Cardiac septum (tissue), 1 donor: Measurements from ENCODE around the gene RABGEF1. TPM values are rescaled to one million over a fixed set of nuclear protein-coding genes. Genes with fewer than 3 reads are reported as not detected.
"Not testable (repeated sequence)": the region's sequence is repeated elsewhere in the genome, so short reads cannot be mapped to it uniquely, and the experiment has no call there.

ENCODE experiments used
- DNase-seq: peaks from one replicate; pipeline ENCODE4 v3.0.0-alpha.2; 2020; ENCODE audit warnings: low spot score
- intact Hi-C: fragments of 100-400 bp; cut with DNase I; formaldehyde crosslinking; loops from one replicate; pipeline ENCODE4 v1.14.0; 2022
- total RNA-seq: library from RNA; stranded (reverse); fragmentation: NEBNext Ultra II Directional; extraction: Animal tissue kit (Norgen Biotek cat#: 25700); gene quantifications from one replicate; pipeline ENCODE4 v1.2.1, GENCODE V29; 2021
- donor health status: DM: no; HTN: no; CAD: no.

The RABGEF1 gene
- total RNA-seq, 1 donor from 2014 or later = 19.1 TPM

DNA sequence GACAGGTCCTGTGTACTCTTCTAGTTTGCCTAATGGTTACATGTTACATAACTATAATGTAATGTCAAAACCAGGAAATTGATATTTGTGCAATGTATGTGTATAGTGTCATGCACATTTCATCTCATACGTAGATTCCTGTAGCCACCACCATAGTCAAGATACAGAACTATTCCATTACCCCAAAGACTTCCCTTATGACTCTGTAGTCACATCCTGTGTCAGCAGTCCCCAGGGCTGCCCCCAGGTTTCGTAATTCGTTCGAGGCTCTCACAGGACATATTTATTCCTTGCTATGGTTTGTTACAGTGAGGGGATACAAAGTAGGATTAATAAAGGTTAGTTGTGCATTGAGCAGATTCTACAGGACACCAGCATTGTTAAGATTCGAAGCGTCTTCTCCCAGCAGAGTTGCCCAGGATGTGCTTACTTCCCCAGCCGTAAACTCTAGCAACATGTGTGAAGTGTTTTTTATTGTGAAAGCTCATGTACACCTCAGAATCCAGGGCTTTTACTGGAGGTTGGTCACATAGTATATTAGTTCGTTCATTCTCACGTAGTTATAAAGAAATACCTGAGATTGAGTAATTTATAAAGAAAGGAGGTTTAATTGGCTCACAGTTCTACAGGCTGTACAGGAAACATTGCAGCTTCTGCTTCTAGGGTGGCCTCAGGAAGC is 18.6 kb downstream of the RABGEF1 start:
- intact Hi-C loops = no loop called here
- no peak for DNase-seq

DNA sequence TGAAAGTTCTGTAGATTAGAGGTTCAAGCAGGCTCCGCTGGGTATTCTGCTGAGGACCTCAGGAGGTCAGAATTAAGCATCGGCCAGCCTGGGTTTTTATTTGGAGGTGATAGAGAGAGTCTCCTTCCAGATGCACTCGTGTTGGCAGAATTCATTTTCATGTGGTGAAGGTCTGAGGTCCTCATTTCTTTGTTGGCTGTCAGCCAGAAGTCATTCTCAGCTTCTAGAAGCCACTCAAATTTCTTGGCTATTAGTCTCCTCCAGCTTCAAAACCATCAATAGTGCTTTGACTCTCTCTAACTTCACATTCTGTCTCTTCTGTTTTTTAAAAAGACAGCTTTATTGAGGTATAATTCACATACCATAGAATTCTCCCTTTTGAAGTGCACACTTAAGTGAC is 22.6 kb downstream of the RABGEF1 start:
- DNase-seq, intact Hi-C loops: not testable (repeated sequence)

DNA sequence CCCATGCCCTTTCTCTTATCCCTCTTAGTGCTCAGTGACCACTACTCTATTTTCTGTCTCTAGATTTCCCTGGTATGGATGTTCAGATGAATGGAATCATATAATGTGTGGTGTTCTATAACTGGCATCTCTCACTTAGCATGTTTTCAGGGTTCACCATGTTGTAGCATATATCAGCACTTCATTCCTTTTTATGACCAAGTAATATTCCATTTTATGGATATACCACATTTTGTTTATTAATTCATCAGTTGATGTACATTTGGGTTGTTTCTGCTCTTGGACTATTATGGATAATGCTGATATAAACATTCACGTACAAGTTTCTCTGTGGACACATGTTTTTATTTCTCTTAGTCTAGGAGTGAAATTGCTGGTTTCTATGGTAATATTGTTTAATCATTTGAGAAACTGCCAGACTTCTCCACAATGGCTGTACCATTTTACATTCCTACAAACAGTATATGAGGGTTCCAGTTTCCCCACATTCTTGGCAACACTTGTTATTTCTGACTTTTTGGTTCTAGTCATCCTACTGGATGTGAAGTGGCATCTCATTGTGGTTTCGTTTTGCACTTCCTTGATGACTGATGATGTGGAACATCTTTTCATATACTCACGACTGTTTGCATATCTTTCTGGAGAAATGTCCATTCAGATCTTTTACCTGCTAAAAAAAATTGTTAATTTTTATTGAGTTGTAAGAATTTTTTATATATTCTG is 23.3 kb downstream of the RABGEF1 start:
- intact Hi-C loops, DNase-seq: not testable (repeated sequence)

DNA sequence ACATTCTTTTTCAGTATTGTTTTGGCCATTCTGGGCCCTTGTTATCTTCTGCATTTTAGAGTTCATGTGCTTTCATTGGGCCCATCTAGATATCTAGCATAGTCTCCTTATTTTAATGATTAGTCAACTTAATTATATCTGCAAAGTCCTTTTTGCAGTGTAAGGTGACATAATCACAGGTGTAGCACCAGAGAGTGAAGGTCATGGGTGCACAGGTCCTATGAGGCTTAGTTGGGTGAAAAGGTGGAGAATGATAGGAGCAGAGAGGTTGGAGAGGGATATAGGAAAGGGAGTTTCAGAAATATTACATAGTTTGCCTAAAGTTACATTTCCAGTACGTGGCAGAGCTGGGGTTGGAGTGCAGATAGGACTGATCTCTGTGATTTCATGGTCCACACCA is 24.4 kb downstream of the RABGEF1 start:
- intact Hi-C loops, DNase-seq: not testable (repeated sequence)

DNA sequence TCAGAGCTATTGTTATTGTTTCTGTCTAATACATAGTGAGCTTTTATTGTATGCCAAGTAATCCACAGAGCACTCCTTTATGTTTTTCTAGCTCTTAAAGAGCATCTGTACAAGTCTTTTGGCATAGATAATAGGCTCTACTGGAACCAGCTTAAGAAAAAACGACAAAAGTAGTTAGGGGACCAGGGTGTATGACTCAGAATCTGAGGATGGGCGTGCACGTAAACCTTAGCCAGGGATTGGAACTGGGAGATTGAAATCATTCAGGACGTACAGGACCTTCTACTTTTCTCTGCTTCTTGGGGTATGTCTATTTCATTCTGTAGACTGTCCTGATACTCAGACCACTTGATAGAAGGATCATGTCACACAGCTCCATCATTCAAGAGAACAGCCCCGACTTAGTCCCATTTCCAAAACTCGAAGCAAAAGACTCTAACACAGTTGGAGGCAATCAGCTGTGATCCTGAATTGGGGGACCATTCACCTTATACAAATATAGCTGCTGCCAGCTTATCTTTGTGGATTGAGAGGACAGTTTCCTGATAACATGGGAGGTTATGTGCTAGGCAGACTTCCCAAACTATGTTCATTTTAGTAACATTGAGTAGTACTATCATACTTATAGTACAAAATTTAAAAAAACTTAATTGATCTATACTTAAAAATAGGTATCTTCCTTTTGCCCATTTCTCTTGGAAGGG is 24.9 kb downstream of the RABGEF1 start:
- intact Hi-C loops, DNase-seq: not testable (repeated sequence)

DNA sequence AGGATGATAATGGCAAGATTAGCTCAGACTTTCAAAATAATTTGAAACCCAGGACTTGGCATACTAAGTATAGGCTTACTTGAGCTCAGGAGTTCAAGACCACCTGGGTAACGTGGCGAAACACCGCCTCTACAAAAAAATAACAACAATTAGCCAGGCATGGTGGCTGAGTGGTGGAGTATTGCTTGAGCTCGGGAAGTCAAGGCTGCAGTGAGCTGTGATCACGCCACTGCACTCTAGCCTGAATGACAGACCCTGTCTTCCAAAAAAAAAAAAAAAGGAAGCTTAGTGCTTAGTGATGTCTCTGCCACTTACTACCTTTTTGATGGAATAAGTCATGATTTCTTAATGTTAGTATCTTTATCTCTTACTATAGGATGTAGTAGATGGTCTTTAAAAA is 25.5 kb downstream of the RABGEF1 start:
- intact Hi-C loops = no loop called here
- no peak for DNase-seq

DNA sequence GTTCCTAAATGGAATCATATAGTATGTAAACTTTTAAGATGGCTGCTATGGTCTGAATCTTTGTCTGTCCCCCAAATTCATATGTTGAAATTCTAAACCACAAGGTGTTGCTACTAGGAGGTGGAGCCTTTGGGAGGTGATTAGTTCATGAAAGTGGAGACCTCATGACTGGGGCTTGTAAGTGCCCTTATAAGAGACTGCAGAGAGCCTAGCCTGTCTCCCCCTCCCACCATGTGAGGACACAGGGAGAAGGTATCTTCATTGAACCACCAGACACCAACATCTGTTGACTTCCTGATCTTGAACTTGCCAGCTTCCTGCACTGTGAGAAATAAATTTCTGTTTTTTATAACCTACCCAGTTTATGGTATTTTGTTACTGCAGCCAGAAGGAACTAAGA is 27.0 kb downstream of the RABGEF1 start:
- DNase-seq, intact Hi-C loops: not testable (repeated sequence)

DNA sequence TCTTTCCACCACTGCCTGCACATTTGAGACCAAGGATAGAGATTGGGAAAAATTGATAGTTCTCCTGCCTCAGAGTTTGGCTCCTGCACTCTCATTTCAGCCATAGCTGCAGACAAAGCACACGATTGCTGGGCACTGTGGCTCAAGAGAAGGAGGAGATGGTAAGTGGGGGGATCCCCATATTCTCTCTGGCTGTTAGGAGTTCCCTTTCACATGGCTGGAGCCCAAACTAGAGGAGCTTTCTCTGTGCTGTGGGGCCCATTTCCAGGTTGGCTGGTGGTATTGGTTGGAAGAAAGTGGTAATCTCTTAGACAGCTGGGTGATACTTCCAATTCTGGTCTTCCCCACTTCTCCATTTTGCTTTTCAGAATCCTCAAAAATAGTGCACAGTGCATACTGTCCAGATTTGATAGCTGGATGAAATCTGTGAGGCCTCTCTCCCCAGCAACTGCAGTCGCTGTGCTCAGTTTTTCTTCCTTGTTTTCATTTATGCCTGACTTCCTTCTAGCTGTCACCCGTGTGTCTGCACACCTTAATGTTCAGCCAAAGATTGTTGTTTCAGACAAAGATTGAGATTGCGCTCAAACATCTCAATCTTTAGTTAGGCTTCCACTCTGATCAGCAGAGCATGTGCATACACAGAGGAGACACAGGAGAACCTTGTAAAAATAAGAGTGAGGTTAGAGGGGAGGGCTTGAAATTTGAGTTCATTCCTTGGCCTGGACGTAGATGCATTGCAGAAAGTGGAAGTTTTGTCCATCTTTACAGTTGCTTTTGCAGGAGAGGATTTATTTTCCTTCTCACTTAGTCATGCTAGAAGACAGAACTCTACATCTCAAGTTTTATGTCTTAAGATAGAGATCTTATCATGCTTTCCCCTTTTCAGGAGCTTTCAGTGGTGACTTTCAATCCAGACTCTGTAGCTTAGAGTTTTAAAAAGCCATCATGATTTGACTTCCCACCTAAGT is 28.6 kb downstream of the RABGEF1 start:
- no peak for DNase-seq
- intact Hi-C loops = no loop called here

DNA sequence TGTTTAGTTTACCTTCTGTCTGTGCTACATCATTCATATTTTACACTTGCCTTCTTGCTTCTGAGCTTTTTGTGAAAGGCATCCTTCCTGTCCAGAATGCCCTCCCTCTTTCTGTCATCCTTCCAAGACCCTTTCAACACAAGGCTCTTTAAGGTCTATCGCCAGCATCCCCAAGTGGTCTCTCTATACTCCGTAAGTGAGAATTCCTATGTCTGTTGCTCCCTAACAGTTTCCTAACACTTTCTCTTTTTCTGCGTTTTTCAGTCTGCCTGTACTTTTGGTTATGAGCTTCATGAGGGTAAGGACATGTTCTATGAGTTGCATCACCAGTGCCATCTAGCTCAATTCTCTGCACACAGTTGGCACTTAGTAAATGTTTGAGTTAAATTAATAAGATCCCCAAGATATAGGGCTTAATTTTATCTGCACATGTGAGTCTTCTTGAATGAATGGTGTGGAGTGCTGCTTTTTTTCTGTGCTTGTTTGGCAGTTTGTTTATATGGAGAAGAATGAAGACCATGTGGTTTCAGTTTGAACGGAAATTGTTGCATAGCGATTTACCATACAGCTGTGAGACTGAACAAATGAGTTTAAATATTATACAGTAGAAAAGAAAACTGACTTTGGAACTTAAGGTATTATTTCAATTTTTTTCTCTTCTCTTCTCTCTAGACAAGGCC is 29.4 kb downstream of the RABGEF1 start:
- intact Hi-C loops = no loop called here
- DNase-seq = no peak

DNA sequence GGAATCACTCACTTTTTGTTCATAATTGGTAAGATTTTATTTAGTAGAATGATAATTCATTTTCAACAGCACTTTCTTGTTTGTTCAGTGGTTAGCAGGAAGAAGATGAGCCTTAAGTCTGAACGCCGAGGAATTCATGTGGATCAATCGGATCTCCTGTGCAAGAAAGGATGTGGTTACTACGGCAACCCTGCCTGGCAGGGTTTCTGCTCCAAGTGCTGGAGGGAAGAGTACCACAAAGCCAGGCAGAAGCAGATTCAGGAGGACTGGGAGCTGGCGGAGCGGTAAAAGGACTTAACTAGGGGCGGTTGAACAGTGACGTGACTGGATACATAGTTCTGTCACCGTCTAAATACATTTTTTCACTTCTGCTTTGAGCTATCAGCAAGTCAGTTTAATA is 31.3 kb downstream of the RABGEF1 start:
- no peak for DNase-seq
- intact Hi-C loops = no loop called here

DNA sequence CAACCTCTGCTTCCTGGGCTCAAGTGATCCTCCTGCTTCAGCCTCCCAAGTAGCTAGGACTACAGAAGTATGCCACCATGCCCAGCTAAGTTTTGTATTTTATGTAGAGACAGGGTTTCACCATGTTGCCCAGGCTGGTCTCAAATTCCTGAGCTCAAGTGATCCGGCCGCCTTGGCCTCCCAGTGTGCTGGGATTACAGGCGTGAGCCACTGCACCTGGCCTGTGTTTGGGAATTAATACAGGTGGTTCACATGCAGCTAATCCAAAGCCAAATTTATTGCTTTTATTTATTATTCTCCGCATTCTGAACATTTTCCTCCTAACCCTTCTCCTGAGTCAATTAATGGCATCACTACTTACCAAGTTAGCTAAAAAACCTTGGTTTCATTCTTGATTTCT is 33.2 kb downstream of the RABGEF1 start:
- intact Hi-C loops, DNase-seq: not testable (repeated sequence)

DNA sequence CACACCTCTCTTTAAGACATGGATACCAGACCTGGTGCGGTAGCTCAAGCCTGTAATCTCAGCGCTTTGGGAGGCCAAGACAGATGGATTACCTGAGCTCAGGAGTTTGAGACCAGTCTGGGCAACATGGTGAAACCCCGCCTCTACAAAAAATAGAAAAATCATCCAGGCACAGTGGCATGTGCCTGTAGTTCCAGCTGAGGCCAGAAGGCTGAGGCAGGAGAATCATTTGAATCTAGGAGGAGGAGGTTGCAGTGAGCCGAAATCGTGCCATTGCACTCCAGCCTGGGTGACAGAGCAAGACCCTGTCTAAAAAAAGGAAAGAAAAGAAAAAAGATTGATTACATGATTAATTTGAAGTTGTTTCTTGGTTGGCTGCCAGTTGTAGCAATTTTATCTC is 35.9 kb downstream of the RABGEF1 start:
- DNase-seq, intact Hi-C loops: not testable (repeated sequence)

DNA sequence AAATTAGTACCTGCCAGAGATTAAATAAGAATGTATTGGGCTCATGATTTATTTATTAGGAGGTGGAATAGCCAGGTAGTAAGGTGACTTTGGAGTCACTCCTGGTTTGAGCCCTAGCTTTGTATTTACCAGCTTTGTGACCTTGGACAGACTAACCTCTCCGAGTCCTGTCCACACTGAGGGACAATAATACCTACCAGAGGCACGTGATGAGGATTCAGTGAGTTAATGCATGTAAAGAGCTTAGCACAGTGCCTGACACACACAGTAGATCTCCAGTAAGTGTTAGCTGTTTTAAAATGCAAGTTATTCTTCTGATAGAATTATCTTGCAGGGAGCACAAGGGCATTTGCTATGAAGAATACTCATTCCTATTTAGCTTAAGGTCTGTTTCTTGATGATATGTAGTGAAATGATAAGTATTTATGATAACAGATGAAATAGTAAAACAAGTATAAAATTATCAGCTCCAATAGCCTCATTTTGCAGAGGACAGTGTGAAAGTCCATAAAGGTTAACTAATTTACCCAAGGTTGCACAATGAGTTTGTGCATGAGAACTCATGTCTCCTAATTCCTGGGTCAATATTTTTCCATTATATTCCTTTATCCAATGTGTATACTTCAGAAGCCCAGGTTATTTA is 36.4 kb downstream of the RABGEF1 start:
- DNase-seq = no peak
- intact Hi-C loops = no loop called here

DNA sequence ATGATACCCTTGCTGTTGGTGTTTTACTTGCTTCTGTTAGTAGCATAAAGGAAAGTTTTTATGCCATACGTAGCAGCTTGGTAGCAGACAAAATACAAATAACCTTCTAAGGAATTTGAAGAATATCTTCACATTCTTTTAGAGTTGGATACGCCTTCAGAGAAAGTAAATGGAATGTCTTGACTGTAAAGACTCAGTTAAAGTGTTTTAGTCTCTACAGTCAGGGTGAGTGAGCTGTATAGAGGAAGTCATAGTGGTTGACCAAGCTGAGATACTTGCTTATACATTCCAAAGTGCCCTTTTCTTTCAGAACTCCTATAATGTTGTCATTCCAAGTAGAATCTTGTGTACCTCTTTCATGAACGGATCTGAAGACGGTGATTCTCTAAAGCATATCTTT is 37.7 kb downstream of the RABGEF1 start:
- intact Hi-C loops = no loop called here
- no peak for DNase-seq

DNA sequence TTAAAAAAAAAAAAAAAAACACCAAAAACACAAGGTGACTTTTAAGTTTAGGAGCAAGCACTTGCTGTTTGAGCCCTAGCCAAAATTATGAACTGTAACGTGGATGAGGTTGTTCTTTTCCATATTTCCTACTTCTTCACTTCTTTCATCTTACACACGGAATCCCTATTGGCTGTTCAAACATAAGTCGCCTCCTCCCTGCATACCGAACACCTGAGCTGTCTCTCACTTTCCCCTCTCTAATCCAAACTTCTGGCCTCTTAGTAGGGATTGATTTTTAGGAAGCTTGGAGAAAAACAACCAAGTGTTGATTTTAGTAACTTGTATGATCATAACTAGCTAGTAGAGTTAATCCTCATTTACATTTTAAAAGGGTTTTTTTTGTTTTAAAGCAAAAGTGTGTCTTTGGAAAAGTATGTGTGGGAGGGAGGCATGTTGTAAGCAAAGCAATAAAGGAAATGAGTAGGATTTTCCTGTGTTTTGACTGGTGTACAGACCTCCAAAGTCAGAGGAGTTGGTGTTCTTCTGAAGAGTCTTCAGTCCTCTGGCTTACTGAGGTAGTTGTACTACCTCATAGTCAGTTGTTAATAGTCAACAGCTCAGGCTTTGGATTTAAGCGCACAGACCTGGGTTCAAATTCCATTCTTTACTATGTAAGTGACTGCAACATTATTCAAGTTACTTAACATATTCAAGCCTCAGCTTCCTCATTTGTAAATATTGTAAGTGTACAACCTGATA is 39.3 kb downstream of the RABGEF1 start:
- no peak for DNase-seq
- intact Hi-C loops = no loop called here

DNA sequence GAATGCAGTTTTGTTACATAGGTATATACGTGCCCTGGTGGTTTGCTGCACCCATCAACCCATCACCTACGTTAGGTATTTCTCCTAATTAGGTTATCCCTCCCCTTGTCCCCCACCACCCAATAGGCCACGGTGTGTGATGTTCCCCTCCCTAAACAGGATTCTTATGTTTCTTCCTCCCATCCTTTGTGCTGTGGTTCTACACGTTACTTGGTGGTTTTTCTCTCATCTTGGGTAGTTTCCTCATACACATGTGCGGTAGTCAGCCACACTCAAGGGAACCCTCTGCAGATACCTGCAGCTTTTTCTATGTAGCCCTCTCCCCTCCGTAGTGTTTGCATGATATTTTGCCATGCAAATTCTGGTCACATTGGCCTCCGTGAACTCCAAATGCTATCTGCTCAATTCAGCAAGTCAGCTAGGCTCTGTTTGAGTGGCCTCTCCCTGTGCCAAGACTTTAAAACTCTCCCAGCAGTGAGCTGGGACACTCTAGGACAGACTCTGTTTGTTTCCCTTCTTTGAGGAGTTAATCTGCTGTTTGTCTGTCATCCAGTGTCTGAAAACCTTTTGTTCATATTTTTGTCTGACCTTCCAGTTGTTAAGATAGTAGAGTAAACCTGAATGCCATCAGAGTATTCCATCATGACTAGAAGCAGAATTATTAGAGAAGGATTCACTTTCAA is 41.0 kb downstream of the RABGEF1 start:
- intact Hi-C loops = no loop called here
- no peak for DNase-seq

DNA sequence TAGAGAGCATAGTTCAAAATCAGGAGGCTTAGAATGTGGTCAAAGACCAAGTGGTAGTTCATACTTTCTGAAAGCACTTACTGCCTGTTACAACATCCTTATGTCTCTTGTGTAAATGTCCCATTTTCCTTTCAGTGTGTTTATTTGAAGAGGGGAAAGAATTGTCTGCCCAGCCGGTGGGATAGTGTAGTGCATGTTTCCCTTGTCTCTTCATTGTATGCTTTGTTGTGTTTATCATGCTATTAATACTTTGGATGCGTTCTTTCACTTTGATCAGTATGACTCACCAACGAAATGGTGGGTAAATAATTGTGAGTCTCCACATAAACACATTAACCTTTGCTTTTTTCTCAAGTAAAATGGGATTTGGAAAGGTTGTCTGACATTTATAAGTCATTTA is 42.3 kb downstream of the RABGEF1 start:
- intact Hi-C loops, DNase-seq: not testable (repeated sequence)
